Measurements from ENCODE around the gene SPTB.
A peak's percentile ranks its signal among the peaks of the same experiment; 100 is the strongest.

Gene SPTB

GRCh38 chr14:64730061-64730440 is 149.7 kb downstream of the SPTB start:
- no peak for DNase-seq (ENCODE audit: low read depth)
- TF ChIP-seq CTCF (IDR thresholded peaks at IDR 0.05; ENCODE audit: insufficient read depth, low read depth, low read length, missing control alignments): no peak
- no peak overlapping the region for H3K4me3 ChIP-seq (ENCODE audit: low read depth, low read length)

GRCh38 chr14:64729386-64730060 is 150.2 kb downstream of the SPTB start:
- no peak for TF ChIP-seq CTCF (IDR thresholded peaks at IDR 0.05; ENCODE audit: insufficient read depth, low read depth, low read length, missing control alignments)
- no peak overlapping the region for H3K4me3 ChIP-seq (ENCODE audit: low read depth, low read length)
- no peak for DNase-seq (ENCODE audit: low read depth)

GRCh38 chr14:64728856-64729255 is 150.9 kb downstream of the SPTB start:
- H3K4me3 ChIP-seq (ENCODE audit: low read depth, low read length): no peak overlapping the region
- TF ChIP-seq CTCF (IDR thresholded peaks at IDR 0.05; ENCODE audit: insufficient read depth, low read depth, low read length, missing control alignments): no peak
- no peak for DNase-seq (ENCODE audit: low read depth)

GRCh38 chr14:64728106-64728505 is 151.6 kb downstream of the SPTB start:
- TF ChIP-seq CTCF (IDR thresholded peaks at IDR 0.05; ENCODE audit: insufficient read depth, low read depth, low read length, missing control alignments): no peak
- no peak overlapping the region for H3K4me3 ChIP-seq (ENCODE audit: low read depth, low read length)
- DNase-seq (ENCODE audit: low read depth): no peak

- no peak overlapping the region for H3K4me3 ChIP-seq (ENCODE audit: low read depth, low read length)
- DNase-seq (ENCODE audit: low read depth): no peak
- no peak for TF ChIP-seq CTCF (IDR thresholded peaks at IDR 0.05; ENCODE audit: insufficient read depth, low read depth, low read length, missing control alignments)
These were observed 152.1 kb downstream of the SPTB start for GRCh38 chr14:64727551-64728071.

- no peak overlapping the region for H3K4me3 ChIP-seq (ENCODE audit: low read depth, low read length)
- DNase-seq (ENCODE audit: low read depth): peak; percentile 54
- no peak for TF ChIP-seq CTCF (IDR thresholded peaks at IDR 0.05; ENCODE audit: insufficient read depth, low read depth, low read length, missing control alignments)
These were observed 153.2 kb downstream of the SPTB start for GRCh38 chr14:64726585-64726890.

Data from GM12865 (cell line).